CD4-positive, alpha-beta T cell treated with Interleukin-15 for 1 hour (primary cell): Measurements from ENCODE around the gene RHO.
A peak's percentile ranks its signal among the peaks of the same experiment; 100 is the strongest.
"Not testable (repeated sequence)": the region's sequence is repeated elsewhere in the genome, so short reads cannot be mapped to it uniquely, and the experiment has no call there.

Experiments
- DNase-seq: peaks from one replicate; pipeline ENCODE4 v3.0.0-alpha.2; 2020

RHO gene

GRCh38 chr3:129522953-129523352 lies 5.5 kb upstream of the RHO start:
- DNase-seq = no peak

DNA sequence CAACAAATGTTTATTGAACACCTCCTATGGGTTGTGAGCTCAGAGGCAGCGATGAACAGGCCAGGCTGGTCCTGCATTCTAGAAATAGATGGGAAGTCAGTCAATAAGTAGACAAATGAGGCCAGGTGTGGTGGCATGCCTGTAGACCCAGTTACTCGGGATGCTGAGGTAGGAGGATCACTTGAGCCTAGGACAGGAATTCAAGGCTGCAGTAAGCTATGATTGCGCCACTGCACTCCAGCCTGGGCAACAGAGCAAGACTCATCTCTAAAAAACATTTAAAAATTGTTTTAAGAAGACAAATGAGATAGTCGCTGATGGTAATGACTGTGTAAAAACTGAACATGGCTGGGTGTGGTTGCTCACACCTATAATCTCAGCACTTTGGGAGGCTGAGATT lies 4.4 kb upstream of the RHO start:
- DNase-seq = no peak

DNA sequence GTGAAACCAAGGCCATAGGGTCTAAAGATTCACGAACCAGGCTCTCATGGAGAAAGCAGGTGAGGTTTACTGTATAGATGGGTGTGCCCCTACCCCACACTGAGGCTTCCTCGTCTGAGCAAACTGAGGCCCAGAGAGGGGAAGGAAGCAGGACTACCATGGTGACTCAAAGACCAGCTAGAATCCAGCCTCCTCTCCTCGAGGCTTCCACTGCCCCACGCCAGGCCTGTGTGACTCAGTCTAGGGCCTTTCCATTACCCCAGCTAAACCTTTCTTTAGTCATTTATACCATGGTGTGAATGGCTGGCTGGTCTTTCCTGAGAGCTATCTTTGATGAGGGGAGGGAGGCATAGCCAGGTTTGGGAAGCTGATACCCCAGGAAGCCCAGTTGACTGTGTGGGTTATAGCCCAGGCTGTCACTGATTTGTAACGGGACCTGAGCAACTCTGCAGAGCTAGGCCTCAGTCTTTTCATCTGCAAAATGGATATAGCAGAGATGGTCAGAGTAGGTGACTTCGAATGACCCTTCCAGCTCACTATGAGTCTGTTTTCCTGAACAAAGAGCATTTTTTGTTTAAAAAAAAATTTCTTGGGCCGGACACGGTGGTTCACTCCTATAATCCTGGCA lies 3.0 kb upstream of the RHO start:
- DNase-seq = peak; percentile 70

- peak; percentile 65 for DNase-seq
These were observed 2.1 kb upstream of the RHO start for GRCh38 chr3:129526121-129526900.

- DNase-seq = no peak
These were observed 1.2 kb upstream of the RHO start for GRCh38 chr3:129527262-129527661.

- no peak for DNase-seq
These were observed 1.2 kb downstream of the RHO start for GRCh38 chr3:129529436-129530210.

DNA sequence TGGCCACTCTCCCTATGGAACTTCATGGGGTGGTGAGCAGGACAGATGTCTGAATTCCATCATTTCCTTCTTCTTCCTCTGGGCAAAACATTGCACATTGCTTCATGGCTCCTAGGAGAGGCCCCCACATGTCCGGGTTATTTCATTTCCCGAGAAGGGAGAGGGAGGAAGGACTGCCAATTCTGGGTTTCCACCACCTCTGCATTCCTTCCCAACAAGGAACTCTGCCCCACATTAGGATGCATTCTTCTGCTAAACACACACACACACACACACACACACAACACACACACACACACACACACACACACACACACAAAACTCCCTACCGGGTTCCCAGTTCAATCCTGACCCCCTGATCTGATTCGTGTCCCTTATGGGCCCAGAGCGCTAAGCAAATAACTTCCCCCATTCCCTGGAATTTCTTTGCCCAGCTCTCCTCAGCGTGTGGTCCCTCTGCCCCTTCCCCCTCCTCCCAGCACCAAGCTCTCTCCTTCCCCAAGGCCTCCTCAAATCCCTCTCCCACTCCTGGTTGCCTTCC lies 1.9 kb downstream of the RHO start:
- DNase-seq = no peak

GRCh38 chr3:129530821-129531220 lies 2.4 kb downstream of the RHO start:
- DNase-seq = no peak

GRCh38 chr3:129531699-129532098 lies 3.3 kb downstream of the RHO start:
- DNase-seq = no peak

DNA sequence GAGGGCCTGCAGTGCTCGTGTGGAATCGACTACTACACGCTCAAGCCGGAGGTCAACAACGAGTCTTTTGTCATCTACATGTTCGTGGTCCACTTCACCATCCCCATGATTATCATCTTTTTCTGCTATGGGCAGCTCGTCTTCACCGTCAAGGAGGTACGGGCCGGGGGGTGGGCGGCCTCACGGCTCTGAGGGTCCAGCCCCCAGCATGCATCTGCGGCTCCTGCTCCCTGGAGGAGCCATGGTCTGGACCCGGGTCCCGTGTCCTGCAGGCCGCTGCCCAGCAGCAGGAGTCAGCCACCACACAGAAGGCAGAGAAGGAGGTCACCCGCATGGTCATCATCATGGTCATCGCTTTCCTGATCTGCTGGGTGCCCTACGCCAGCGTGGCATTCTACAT lies 3.8 kb downstream of the RHO start:
- no peak for DNase-seq

GRCh38 chr3:129533406-129533805 lies 5.0 kb downstream of the RHO start:
- no peak for DNase-seq

GRCh38 chr3:129534428-129535027 lies 6.1 kb downstream of the RHO start:
- no peak for DNase-seq

GRCh38 chr3:129535075-129535474 lies 6.6 kb downstream of the RHO start:
- DNase-seq = no peak

- no peak for DNase-seq
These were observed 7.9 kb downstream of the RHO start for GRCh38 chr3:129536374-129536667.

DNA sequence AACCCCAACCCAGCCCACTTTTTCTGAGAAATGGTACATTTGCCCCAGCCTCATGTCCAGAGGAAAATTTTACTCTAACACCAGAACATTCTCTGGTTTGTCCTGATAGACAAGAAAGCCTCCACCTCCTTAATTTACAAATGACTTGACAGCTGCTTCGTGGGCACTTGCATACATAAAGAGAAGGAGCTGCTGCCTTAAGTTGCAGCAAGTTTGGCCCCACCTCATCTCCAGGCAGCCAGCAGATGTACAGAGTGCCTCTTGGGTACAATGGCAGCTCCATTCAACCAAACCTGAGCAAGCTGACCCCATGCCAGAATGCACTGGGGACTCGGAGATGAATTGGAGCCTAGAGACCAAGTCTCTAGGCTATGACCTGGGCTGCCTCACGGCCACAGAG lies 8.4 kb downstream of the RHO start:
- DNase-seq = no peak

GRCh38 chr3:129539206-129539605 lies 10.8 kb downstream of the RHO start:
- DNase-seq = no peak

DNA sequence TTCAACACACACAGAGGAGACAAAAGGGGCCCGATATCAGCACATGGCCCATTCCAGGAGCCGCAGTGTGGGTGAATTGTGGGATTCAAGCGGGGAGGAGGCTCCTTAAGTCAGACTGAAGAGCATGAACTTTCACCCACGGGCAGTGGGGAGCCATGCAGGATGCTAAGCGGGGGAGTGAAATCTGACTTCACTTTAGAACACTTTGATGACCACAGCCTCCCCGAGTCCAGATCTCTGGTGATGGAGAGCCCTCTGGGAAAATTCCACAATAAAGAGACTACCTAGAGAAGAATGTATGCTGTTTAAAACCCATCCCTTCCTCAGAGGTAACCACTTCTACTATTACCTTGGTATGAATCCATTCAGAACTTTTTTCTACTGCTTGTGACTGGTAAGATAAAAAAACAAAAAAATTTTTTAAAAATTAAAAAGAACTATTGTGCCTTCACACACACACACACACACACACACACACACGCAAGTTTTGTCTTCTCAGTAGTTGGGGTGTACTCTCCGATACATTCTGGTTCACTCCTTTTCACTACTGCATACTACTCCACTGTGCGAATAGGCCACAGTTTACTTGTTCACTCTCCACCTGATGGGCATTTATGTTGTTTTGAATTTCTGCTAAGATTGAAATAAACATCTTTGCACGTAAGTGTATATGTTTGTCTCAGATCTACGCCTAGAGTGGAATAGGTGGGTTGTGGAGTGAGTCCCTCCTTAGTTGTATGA lies 12.5 kb downstream of the RHO start:
- DNase-seq = no peak

DNA sequence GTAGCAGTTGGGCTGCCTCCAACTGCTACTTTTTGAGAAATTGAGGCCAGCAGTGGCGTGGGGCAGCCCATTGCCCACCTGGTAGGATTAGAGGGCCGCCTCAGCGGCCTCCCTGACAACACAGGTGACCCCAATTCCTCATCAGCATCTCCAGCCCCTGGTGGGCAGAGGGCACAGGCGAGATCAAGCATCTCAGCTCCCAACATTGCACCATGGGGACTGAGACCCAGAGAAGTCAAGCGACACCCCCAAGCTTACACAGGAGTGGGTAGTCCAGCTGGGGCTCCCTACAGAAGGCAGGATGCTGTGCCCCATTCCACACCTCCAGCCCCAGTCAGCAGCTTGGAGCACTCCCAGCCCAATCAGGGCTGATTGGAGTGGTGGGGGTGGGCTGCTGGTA lies 14.3 kb downstream of the RHO start:
- DNase-seq = no peak

DNA sequence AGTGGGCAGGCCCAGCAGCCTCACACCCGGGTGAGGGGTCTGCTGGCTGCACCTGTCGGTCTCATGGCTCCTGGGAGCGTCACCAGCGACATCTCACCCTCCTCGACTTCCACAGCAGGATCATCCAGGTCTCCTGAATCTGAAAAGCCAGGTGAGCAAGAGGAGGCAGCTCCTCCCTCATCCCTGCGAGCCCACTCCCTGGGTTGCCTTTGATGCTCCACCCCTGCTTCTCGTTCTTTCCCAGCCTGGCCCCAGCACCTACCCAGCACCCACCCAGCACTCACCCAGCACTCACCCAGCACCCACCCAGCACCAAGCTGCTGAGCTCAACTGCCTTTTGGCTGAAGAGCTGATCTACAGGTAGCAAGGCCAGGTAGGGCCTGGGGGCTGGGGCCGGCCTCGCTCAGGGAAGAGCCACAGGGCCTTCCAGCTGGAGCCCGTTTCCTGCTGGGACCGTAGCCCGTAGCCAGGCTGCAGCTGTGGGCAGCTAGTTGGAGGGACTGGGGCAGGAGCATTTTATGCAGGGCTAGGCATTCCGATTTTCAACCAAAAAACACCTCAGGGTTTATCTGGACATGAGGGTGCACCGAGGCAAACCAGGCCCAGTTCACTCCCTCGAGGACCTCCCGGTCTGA lies 14.8 kb downstream of the RHO start, which contains the start of gene H1-8:
Gene H1-8, plus strand, starts transcription at position 20 of the 635 bp plus-strand sequence. Its CDS starts 44 bp downstream, at position 64.
- DNase-seq = no peak

DNA sequence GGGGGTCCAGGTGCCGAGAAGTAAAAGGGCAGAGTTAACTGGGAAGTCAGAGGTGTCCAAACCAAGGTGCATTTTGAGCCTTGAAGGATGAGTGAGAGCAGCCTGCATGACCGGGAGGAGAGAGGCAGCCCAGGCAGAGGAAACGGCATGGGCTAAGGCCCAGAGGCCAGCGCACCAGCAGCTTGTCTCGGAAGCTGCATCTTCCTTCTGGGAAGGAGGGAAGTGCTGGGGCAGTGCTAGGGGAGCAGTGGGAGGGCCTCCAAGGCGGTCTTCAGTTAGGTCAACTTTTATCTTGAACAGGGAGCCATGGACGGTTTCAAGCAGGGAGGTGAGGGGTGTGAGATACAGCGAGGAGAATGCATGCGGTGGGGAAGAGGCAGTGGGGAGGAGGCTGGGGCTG lies 15.6 kb downstream of the RHO start:
- no peak for DNase-seq

GRCh38 chr3:129545951-129546350 lies 17.5 kb downstream of the RHO start:
- not testable (repeated sequence) for DNase-seq

DNA sequence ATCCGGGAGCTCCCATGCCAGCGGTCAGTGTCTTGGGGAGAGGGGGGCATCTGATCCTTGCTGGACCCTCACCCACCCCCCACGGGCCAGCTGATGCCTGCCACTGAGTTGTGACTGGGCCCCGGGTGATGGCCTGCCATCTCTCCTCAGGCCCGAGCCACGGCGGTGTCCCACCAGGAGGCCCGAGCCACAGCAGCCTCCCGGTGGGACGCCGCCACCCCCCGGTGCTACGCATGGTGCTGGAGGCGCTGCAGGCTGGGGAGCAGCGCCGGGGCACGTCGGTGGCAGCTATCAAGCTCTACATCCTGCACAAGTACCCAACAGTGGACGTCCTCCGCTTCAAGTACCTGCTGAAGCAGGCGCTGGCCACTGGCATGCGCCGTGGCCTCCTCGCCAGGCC lies 18.8 kb downstream of the RHO start:
- no peak for DNase-seq
